GM21390 (cell line): ENCODE results near the gene ZNF862.
"Not testable (repeated sequence)": the region's sequence is repeated elsewhere in the genome, so short reads cannot be mapped to it uniquely, and the experiment has no call there.

Source experiments
- ATAC-seq: cut with Tn5 transposase; IDR thresholded peaks from one replicate; pipeline ENCODE4 v1.9.1; 2021; ENCODE audit not compliant: unreplicated experiment

ZNF862 gene

GRCh38 chr7:149824301-149824741 is 13.9 kb upstream of the ZNF862 start:
- no peak for ATAC-seq

DNA sequence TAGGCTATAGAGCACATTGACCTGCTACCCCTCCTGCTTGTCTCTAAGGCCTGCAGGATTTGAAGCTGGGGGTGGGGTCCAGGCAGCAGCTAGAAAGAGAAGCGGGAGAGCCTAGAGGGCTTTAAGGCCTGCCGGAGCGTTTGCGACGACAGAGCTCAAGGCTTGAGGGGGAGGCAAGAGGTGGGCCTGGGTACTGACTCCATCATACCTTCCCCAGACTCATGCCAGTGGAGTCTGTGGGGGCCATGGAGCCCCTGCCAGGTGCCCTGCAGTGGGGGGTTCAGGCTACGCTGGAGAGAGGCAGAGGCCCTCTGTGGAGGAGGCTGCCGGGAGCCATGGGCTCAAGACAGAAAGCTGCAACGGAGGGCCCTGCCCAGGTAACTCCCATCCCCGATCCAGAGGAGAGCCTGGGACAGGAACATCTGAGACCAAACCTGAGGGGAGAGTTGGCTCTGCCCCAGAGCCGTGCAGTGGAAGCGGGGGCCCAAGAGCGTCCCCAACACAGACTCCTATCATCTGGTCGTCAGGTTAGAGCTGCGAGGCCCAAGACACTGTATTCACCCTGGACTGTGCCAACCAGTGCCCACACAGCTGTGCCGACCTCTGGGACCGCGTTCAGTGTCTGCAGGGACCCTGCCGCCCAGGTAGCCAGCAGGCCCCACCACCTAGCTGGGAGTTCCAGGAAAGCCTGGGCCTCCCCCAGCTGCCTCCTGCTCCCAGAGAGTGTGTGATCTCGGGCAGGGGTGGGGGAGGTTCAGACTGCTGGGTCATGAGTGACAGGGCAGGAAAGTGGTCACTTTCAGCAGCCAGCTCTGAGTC is 13.2 kb upstream of the ZNF862 start:
- ATAC-seq: no peak

DNA sequence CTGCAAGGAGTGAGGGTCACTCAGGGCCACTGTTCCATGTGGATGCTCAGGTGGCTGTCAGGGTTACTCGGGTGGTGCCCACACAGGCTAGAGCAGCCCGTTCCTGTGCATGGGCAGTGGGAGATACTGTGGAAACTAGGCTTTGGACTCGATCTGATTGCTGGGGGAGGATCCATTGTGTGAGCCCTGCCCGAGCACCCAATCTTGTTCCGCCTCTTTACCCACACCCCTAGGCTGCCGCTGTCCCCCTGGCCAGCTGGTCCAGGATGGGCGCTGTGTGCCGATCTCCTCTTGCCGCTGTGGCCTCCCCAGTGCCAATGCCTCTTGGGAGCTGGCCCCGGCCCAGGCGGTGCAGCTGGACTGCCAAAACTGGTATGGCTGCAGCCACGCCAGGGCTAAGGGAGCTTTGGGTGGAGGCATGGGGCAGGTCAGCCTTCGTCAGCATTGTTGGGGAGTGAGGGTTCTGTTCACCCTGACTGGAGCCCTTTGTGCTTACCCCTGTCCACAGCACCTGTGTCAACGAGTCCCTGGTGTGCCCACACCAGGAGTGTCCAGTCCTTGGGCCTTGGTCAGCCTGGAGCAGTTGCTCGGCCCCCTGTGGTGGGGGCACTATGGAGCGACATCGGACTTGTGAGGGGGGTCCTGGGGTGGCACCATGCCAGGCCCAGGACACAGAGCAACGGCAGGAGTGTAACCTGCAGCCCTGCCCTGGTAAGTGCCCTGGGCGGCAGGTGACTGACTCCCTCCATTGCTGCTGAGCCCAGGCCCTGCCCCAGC is 12.4 kb upstream of the ZNF862 start:
- ATAC-seq: no peak

DNA sequence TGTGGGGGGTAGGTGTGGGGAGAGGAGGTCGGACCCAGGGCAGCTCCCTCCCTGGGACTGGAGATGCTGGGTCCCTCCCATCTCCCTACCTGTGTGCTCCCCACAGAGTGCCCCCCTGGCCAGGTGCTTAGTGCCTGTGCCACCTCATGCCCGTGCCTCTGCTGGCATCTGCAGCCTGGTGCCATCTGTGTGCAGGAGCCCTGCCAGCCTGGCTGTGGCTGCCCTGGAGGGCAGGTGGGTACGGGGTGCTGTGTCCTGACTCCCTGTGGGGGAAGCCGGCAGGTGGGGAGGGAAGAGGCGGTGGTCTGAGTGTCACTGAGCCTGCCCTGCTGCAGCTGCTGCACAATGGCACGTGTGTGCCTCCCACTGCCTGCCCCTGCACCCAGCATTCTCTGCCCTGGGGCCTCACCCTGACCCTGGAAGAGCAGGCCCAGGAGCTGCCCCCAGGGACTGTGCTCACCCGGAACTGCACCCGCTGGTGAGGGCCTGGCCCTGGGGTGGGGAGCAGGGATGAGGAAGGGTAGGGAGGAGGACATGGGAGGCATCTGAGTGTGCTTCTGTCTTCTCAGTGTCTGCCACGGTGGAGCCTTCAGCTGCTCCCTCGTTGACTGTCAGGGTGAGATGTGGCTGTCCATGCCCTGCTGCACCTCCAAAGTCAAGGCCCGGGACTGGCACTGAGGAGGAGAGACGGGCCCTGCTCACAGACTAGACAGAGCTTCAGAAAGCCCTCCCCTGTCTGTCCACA is 11.7 kb upstream of the ZNF862 start:
- no peak for ATAC-seq

GRCh38 chr7:149827089-149827981 is 10.8 kb upstream of the ZNF862 start:
- no peak for ATAC-seq

DNA sequence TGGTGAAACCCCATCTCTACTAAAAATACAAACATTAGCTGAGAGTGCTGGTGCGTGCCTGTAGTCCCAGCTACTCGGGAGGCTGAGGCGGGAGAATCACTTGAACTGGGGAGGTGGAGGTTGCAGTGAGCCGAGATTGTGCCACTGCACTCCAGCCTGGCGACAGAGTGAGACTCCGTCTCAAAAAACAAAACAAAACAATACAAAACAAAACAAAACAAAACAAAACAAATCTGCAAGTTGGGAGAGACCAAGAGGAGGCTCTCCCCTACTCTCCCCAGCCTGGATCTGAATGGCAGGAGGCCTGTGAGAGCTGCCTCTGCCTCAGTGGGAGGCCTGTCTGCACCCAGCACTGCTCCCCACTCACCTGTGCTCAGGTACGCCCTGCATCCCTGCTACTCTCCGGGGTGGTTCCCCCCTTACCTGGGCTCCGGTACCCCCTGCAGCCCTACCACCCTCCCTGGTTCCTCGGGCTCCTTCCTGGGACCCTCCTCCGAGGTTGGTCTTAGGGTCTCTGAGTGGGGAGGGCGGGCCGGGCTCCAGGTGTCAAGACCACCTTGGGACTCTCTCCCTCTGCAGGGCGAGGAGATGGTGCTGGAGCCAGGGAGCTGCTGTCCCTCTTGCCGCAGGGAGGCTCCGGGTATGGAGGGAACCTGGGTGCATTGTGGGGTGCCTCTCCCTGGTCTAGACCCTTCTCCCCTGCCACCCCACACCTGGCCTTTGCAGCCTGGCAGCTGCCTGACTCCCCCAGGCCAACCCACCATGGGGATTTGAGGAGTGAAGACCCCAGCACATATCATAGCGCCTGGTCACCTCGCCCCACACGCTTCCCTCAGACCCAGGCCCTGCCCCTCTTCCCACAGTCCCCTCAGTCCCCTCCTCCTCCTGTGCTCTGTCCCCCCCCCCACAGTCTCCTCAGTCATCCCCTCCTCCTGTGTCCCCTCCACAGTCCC is 9.5 kb upstream of the ZNF862 start:
- no peak for ATAC-seq

GRCh38 chr7:149830527-149830926 is 7.6 kb upstream of the ZNF862 start:
- ATAC-seq: not testable (repeated sequence)

- no peak for ATAC-seq
Observed at GRCh38 chr7:149830997-149831740, 7.0 kb upstream of the ZNF862 start.

GRCh38 chr7:149831741-149832219 is 6.4 kb upstream of the ZNF862 start:
- no peak for ATAC-seq

GRCh38 chr7:149832332-149833041 is 5.7 kb upstream of the ZNF862 start:
- ATAC-seq: no peak

- ATAC-seq: no peak
Observed at GRCh38 chr7:149833495-149834130, 4.6 kb upstream of the ZNF862 start.

DNA sequence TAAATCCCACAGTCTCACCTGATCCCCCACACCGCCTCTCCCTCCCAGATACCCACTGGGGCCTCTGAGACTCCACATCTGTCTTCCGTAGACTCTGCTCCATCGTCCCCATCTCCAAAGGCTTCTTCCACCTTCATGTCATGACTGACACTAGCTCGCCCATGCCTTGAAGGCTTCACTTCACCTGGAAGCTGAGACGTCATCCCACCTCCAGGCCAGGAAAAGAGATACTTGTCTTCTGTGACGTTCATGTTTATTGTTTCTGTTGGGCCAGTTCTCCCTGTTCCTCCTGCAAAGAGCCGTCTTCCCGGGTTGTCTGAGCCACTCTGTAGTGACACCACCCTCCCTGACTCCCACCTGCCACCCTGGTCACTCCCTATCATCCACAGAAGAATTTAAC is 3.6 kb upstream of the ZNF862 start:
- no peak for ATAC-seq

- no peak for ATAC-seq
Observed at GRCh38 chr7:149836434-149836833, 1.7 kb upstream of the ZNF862 start.

GRCh38 chr7:149837564-149838223 is 481 bp upstream of the ZNF862 start:
- no peak for ATAC-seq

DNA sequence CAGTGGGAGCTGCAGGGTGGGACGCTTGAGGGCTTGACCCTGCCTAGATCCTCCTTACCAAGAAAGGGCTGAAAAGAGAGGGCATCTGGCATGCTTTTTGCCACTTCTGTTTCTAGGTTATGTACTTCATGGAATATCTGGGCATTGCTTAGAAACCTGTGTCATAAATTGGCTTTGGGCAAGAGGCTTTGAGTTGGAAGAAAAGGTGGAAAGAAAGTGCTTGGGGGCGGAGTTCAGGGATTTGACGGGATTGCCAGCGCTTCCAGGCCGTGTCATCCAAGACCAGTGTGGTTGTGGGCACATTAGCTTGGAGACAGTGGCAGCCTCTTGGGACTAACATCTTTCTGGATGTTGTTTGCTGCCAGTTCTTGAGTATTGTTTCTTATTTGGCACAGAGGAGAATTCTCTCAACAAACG is 825 bp downstream of the ZNF862 start:
- ATAC-seq: no peak

- no peak for ATAC-seq
Observed at GRCh38 chr7:149839933-149840332, 1.8 kb downstream of the ZNF862 start.

GRCh38 chr7:149843566-149843965 is 5.4 kb downstream of the ZNF862 start:
- no peak for ATAC-seq
